GM18907 (cell line): Measurements from ENCODE around the gene GBX1.

Experiments used
- ATAC-seq: cut with Tn5 transposase; IDR thresholded peaks from one replicate; pipeline ENCODE4 v1.9.1; 2021; ENCODE audit warnings: mild to moderate bottlenecking, moderate library complexity; ENCODE audit not compliant: unreplicated experiment

GBX1 gene

DNA sequence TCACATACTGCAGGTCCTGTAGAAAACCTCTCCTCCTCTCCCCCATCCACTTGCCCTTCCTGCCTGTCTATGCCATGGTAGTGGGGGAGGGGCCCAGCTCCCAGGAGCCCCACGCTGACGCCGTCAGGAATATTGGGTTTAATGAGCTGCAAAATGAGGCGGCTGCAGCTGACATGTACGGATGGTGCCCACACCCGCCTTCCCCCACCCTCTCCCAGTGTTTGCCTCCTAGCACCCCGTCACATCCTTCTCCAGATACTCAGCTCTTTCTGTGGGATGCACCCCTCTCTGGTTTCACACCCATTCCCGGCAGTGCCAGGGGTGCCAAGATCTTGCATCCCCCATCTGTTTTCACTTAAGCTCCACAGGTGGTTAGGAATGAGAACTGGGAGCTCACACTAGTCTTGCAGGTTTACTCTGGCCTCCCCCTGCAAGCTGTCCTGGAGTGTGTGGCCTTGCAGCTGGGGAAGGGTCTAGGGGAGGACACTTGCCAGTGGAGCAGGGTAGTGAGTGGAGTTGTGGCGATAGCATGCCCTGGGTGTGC, 26.1 kb downstream of the GBX1 start:
- ATAC-seq = no peak

DNA sequence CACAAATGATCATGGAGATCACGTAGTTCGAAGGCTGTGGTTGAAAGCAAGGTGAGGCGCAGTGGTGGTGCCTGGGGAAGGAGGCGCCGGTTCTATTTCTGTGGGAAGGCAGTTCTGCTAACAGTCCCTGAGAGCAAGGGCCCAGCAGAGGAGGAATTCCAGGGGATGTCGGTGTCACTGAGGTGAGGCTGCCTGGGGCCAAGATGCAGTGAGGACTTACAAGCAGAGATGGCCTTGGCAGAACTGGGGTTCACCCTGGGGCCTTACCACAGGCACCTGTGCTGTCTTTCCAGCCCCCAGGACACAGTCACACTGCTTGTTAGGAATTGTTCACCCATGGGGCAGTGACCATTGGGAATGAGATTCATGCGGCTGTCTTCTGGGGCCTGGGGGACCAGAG, 26.7 kb downstream of the GBX1 start:
- no peak for ATAC-seq

GRCh38 chr7:151139791-151140190, 27.7 kb downstream of the GBX1 start:
- no peak for ATAC-seq

DNA sequence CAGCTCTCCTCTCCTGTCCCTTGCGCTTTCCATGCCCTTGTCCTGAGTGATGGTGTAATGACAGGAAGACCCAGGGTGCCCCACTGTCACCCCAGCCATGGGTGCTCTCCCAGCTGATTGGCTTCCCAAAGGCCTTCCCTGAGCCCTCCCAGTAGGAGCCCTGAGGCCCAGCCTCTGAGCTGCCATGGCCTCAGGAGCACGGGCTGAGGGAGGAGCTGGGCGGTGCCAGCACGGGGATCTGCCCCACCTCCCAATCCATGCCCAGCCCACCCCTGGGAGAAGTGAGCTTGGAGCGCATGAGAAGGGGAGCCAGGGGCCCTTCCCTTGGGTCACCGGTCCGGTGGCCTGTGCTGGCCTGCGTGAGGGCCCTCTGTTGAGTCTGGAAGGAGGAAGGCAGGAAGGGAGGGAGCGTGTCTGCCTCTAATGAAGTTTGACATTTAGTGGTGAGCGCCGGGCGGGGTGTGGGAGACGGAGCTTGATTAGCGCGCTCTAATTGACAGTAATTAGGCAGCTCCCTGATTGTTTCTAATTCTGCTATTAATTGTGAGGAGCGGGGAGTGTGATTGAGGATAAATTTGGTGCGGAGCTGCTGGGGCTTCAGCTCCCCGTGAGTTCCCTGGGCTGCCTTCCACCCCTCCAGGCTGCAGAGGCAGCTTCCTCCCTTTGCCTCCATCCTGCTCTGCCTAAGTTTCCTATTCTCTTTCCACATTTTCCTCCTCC, 28.3 kb downstream of the GBX1 start:
- ATAC-seq = no peak

DNA sequence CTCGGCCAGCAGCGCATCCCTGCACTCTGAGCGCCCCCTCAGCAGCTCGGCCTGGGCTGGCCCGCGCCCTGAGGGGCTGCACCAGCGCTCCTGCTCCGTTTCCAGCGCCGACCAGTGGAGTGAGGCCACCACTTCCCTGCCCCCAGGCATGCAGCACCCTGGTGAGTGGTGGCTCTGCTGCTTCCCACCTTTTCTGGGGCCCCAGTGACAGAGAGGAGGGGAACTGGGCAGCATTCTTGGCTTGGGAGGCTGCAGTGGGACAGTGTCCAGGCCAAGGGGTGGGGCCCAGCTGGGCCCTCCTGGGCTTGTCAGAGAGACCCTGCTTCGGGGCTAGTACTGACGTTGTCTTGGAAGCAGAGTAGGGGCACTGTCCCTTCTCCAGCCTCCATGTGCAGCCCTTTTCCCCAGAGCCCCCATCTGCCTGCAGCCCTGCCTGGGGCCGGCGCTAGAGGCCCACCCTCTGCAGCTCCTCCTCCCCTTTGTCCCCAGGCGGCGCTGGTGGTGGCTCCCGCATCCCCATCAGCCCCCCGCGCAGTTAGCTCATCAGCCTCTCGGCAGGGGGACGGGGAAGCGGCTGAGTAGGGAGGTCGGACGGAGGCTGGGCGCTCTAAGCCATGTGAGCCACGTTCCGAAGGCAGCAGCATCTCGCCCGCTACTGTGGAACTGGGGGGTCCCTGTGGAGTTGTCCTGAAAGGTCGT, 29.2 kb downstream of the GBX1 start:
- no peak for ATAC-seq

GRCh38 chr7:151137791-151138152, 29.7 kb downstream of the GBX1 start:
- no peak for ATAC-seq

GRCh38 chr7:151137076-151137675, 30.3 kb downstream of the GBX1 start:
- ATAC-seq = no peak

DNA sequence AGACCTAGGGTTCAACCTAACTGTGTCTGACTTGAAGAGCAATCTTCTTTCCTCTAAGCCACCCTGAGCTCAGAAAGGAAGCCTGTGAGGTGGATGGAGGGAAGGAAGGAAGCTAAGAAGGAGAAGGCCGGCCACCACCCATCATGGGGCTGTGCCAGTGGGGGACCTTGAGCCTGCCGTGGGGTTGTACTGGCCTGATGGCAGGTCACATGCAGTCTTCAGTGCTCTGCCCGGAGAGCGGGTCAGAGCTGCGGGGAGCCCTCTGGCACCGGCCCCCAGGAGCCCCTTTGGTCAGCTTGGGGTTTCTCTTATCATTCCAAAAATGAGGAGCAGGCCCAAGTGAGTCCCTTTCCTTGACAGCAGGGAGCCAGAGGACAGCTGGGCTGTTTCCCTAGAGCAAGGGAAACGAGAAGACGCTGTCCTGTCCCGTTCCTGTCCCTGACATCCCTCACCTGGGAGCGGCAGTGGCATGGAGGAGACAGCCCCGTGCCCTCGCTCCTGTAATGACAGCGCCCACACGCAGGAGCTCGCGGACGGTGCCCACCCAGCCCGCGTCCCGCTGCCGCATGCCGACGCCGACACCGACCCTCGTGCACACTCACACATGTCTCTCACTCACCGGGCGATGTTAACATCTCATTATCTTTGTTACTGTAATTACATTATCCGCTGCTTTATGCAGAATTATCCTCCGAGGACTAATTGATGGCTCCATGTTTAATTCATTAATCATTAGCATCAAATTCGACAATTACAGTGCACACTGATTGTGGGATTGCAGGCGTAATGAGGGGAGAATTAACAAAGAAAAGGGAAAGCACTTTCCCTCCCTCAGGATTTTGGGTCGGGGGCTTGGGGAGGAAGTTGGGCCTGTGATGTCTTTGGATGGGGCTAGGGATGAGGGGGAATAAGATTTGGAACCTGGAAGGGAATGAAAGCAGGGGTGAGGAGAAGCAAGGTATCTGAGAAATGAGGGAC, 31.3 kb downstream of the GBX1 start:
- ATAC-seq = no peak

- no peak for ATAC-seq
These were observed 32.0 kb downstream of the GBX1 start for GRCh38 chr7:151135525-151135845.

GRCh38 chr7:151134743-151135524, 32.6 kb downstream of the GBX1 start:
- no peak for ATAC-seq

DNA sequence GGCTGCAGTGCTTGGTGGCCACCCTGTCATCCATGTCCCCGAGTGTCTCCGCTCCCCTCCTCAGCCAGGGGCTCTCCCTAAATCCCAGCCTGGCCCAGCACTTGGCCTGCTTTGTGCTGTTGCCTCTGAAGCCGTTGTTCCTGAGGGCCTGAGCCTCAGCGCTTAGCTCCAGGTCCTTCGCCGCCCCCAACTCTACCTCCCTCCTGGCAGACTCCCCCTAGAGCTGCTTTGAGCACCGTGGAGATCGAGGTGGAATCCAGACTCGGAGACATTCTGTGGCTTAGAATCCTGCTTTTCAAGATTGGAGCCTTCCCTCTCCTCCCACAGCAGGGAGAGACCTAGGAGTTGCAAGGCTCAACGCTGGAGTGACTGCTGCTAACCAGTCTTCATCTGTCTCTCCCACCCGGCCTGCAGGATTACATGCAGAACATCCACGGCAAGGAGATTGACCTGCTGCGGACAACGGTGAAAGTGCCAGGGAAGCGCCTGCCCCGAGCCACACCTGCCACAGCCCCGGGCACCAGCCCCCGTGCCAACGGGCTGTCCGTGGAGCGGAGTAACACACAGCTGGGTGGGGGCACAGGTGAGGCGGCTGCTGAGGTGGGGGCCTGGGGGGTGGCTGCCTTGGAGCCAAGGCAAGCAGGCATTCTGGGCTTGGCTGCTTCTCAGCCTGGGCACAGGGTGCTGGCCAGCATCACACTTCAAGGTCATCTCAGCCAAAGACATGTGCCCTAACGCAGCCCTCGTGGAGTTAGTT, 33.3 kb downstream of the GBX1 start:
- no peak for ATAC-seq

GRCh38 chr7:151133266-151133985, 34.1 kb downstream of the GBX1 start:
- no peak for ATAC-seq

- ATAC-seq = no peak
These were observed 34.9 kb downstream of the GBX1 start for GRCh38 chr7:151132461-151133205.

DNA sequence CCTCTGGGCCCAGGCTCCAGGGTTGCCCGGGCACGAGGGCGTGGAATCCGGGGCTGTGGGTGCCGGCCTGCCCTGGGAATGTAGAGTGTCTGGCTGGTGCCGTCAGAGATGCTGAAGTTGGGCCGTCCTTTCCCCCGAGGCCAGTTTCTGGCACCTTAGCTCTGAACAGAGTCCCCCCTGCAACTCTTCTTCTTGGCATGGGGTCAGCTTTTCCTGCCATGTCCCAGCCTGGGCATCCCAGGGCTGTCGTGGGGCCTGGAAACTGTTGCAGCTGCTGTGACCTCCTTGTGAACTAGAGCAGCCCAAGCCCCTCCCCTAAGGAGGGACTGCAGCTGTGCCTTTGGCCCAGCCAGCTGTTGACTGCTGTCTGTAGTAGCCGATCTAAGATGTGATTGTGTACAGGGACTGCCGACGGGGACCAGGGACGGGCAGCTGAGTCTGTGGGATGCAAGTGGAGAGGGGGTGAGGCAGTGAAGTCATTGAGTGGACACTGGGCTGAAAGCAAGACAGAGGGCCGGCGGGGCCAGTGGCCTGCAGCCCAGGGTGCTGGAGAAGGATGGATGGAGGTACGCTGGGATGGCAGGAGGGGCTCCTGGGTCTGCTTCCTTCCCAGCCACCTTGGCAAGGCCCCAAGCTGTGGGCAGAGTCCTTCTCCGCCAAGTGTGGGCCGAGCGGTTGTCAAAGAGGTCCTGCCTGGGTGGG, 35.8 kb downstream of the GBX1 start:
- no peak for ATAC-seq

DNA sequence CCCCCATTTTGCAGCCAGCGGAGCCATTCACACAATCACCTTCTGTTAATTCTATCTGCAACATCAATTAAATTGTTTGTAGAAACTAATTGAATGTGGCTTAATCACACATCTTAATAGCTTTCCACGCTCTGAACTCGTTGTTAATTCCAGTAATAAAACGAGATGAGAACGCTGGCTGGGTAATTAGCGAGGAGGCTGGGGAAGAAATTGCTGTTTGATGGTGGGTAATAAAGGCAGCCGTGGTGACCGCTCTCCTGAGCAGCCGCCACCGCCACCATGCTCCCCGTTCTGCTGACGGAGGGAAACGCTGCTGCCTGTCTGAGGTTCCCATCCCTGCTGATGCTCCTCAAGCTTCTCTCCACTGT, 36.3 kb downstream of the GBX1 start:
- no peak for ATAC-seq

- no peak for ATAC-seq
These were observed 36.7 kb downstream of the GBX1 start for GRCh38 chr7:151130741-151131157.

- ATAC-seq = no peak
These were observed 37.4 kb downstream of the GBX1 start for GRCh38 chr7:151129960-151130591.
